ENCODE data around the gene ROCK2.

- TF ChIP-seq CTCF (IDR thresholded peaks at IDR 0.05; ENCODE audit: insufficient read depth, low read depth, low read length) (no peak), EZH2 (IDR thresholded peaks at IDR 0.05; ENCODE audit: insufficient read depth, low read length) (no peak)
Observed at GRCh38 chr2:11377928-11378545, 33.6 kb upstream of the ROCK2 start.
